GM21526 (cell line): ENCODE results near the gene RUVBL2.

ENCODE experiments used
- ATAC-seq: cut with Tn5 transposase; IDR thresholded peaks from one replicate; pipeline ENCODE4 v1.9.1; 2021; ENCODE audit warnings: moderate library complexity; ENCODE audit not compliant: unreplicated experiment, low FRiP score

The RUVBL2 gene

DNA sequence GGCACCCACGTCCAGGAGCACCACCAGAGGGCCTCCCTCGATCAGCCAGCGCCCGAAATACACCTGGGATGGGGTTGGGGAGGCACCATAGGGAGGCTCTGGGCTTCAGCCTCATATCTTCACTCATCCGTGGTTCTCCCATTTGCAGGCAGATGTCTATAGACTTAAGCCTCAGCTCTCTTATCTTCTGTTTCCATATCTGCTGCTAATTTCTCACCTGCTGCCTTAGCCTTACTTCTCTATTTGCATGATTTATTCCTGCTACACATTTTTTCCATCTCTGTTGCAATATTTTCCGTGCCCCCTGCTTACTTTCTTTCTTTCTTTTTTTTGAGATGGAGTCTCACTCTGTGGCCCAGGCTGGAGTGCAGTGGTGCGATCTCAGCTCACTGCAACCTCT is 6.4 kb upstream of the RUVBL2 start:
- no peak for ATAC-seq

- ATAC-seq = no peak
These were observed 5.4 kb upstream of the RUVBL2 start for GRCh38 chr19:48988286-48988685.

DNA sequence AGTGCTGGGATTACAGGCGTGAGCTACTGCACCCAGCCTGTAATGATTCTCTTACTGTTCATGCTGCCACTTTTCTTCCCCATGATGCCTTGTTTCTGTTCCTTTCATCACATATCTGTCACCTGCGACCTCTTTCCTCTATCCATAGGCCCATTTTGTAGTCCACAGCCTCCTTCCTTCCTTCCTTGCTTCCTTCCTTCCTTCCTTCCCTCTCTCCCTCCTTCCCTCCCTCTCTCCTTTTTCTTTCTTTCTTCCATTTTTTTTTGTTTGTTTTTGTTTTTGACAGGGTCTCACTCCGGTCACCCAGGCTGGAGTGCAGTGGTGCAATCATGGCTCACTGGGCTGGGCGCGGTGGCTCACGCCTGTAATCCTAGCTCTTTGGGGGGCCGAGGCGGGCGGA is 4.8 kb upstream of the RUVBL2 start:
- ATAC-seq = no peak

DNA sequence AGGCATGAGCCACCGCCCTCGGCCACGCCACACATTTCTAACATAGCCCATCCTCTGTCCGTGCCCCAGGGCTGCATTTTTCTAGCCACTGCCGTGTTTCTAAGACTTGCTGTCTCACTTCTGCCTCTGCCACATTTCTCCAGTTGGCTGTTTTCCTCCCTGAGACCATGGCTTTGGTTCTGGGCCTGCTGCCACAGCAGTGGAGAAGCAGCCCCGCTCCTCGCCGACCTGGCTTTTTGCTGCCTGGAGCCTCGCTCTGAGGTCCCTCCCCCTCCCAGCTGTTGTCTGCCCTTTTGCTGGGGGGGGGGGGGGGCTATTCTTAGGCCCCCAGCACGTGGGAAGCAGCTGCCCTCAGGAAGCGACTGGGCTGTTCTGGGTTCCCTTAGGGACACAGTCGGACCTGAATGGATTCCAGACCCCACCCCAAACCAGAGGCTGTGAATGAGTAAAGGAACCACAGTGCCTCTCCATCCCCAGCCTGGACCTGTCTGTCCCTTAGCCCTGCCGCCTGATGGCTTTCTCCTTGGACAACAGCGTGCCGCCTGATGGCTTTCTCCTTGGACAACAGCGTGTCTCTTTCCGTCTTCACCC is 3.9 kb upstream of the RUVBL2 start:
- ATAC-seq = no peak

DNA sequence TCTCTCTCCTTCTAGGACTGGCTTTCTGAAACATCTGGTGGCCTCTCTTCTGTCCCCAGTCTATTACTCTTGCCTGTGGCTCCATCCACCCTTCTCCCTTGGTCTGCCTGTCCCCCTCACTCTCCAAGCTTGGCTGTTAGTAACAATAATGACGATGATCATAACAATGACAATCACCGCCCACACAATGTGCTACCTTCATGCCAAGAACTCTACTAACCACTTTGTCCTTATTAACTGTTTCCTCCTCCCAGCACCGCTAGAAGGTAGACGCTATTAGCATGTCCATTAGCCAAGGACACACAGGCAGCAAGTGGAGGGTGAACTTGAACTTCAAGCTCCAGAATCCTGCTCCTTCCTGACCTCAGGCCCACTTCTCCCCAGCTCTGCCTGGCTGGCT is 3.3 kb upstream of the RUVBL2 start:
- ATAC-seq = no peak

DNA sequence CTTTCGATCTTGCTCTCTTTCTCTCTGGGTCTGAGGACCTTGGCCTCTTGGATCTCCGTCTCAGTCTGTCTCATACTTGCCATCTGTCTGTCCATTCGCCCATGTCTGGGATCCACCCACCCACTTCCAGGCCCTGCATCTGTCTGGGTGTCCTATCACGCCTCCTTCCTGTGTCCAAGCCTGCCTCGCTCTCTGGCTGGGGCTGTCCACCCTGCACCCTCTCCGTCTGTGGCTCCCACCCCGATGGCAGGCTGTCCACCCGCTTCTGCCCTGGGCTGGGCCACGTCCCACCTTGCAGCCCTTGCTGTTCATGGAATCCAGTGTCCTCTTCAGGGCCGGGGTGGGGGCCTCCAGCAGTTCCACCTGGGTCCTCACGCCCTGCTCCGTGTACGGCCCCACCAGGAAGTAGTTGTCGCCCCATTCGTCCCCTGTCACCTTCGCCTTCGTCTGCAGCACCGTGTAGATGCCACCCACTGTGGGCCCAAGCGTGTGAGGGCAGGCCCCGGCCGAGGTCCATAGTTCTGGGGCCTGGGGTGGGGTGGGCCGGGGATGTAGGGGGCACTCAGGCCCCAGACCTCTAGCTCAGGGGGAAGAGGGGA is 2.6 kb upstream of the RUVBL2 start:
- ATAC-seq = no peak

GRCh38 chr19:48991873-48992580 is 1.7 kb upstream of the RUVBL2 start:
- no peak for ATAC-seq

DNA sequence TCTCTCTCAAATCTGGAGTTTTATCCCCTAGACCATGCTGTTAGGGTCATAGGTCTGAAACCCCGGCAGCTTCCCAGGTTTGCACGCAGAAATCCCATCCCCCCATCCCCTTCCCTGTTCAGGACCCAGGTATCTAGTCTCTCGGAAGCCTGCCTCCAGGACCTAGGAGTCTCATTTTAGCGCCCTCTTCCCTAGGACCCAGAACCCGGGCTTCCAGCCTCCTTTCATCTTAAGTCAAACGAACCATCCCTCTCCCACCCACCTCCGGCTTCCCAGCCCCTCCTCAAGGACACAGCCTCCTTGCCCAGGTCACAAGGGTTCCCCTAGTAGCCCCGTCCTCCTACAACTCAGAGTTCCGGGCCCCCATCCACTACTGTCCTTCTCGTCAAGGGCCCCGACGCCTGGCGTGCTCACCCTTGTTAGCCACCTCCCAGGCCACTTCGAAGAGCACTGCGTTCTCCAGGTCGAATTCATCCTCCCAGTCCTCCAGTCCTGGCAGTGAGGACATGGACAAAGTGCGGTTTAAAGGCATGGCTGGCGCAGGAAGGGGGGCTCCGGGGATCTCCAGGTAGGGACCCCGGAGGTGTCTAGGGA is 1.0 kb upstream of the RUVBL2 start:
- ATAC-seq = peak; percentile 2

DNA sequence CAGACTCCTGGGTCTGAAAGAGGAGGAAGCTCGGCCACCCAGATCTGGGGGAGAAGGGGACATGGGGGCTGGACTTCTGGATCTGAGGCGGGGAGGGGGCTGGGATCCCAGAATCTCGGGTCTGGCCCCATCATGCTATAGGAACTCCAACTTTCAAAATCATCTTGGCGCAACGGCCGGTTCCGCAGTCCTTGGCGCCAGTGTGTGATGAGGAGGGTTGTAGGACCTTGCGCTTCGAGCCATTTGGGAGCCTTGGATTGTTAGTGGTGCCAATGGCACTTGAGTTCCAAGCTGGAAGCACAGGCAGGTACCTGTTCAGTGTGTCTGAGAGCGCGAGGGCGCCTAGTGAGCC is 324 bp downstream of the RUVBL2 start:
- no peak for ATAC-seq

GRCh38 chr19:48997972-48998371 is 4.3 kb downstream of the RUVBL2 start:
- ATAC-seq = no peak

- ATAC-seq = no peak
These were observed 6.0 kb downstream of the RUVBL2 start for GRCh38 chr19:48999481-49000325.

GRCh38 chr19:49004133-49004532 is 10.4 kb downstream of the RUVBL2 start:
- no peak for ATAC-seq

DNA sequence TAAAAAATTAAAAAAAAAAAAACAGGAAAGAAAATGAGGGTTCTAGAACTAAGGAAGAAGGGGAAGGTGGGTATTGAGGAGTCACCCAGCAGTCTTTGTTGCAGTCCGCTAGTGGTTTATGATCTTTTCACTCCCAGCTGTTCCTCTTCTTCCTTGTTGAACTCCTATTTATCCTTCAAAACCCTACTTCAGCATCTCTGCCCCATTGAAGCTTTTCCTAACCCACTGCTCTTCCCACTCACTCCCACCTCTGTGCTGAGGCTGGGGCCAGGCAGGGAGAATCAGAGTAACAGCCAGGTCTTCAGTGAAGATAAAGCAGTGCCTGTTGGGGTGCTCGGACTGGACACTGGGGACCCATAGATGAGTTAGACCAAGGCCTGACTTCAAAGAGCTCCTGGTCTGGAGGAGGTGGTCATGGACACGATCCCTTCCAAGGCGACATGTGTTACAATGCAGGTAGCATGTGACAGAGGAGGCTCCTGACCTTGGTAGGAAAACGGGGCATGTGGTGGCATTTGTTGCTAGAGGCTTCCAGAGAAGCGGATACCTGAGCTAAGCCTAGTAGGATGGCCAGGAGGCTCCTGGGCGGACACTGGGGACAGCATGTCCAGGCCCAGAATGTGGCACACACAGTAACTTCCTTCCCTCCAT is 11.4 kb downstream of the RUVBL2 start:
- no peak for ATAC-seq

- ATAC-seq = no peak
These were observed 13.2 kb downstream of the RUVBL2 start for GRCh38 chr19:49006905-49007304.

DNA sequence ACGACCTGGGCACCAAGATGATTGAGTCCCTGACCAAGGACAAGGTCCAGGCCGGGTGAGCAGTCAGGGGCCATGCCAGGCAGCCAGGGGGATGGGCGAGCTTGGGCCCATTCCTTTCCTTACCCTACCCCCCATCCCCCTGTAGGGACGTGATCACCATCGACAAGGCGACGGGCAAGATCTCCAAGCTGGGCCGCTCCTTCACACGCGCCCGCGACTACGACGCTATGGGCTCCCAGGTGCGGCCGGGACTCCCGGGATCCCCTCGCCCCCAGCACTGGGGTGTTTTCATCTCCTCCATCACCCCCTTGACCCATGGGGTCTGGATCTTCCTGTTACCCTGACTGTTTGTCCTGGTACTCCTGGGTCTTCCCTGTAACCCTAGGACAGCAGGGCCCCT is 16.1 kb downstream of the RUVBL2 start:
- no peak for ATAC-seq

DNA sequence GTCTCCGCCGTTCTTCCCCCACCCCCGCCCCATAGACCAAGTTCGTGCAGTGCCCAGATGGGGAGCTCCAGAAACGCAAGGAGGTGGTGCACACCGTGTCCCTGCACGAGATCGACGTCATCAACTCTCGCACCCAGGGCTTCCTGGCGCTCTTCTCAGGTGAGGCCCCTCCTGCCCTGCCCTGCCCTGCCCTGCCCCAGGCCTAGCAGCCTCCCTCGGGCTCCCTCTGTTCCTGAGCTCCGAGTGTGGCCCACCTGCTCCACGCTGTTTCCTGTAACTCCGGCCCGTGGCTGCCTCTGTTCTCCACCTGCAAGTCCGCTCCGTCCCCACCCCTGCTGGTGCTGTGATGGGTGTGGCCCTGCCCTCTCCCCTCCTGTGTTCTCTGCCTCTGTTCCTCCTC is 16.8 kb downstream of the RUVBL2 start:
- ATAC-seq = no peak

DNA sequence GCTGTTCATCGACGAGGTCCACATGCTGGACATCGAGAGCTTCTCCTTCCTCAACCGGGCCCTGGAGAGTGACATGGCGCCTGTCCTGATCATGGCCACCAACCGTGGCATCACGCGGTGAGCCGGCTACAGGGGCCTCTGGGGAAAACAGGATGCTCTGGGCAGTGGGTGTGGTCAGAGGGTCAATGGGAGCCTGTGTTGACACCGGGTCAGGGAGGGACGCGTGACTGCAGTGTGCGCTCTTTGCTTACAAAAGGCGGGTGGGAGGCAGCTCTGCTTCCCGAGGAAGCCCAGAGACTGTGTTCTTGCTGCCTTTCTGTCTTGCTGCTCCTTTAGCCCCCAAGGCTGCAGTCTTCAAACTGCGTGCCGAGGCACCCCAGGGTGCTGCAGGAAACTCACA is 17.5 kb downstream of the RUVBL2 start:
- no peak for ATAC-seq

GRCh38 chr19:49014123-49014869 is 20.6 kb downstream of the RUVBL2 start:
- ATAC-seq = no peak

- no peak for ATAC-seq
These were observed 21.2 kb downstream of the RUVBL2 start for GRCh38 chr19:49014870-49015255.
